ENCODE data around the gene SEC61A2. TPM values are rescaled to one million over a fixed set of nuclear protein-coding genes. Genes with fewer than 3 reads are reported as not detected.
A peak's percentile ranks its signal among the peaks of the same experiment; 100 is the strongest.

The SEC61A2 gene
- polyA plus RNA-seq (2012; rRNA removed), result 11.9 and 18.9 TPM in 2 replicates
- polyA plus RNA-seq (2012; cell fraction: cytosol; rRNA removed), result 10.4 and 11.7 TPM in 2 replicates
- polyA plus RNA-seq (2012; cell fraction: nucleus; rRNA removed), result 22.5 and 56.7 TPM in 2 replicates

GRCh38 chr10:12129222-12130111, at the start of gene SEC61A2:
TSS of gene SEC61A2 (plus strand) at chr10:12129677. CDS start at chr10:12129788, 111 bp downstream.
- peaks cover 46% of the 10 kb centered on the region for H3K79me2 ChIP-seq (ENCODE audit: insufficient read depth)
- H3K36me3 ChIP-seq (replicated peaks in 1 of 2; ENCODE audit: control insufficient read depth in 1 of 2, insufficient read depth in 2 of 2, low read length in 1 of 2), result peaks cover 7 to 8% of the 10 kb centered on the region in 2 experiments
- no peaks in the 10 kb centered on the region for H3K27me3 ChIP-seq (ENCODE audit: insufficient read depth)
- TF ChIP-seq CHD2 (IDR thresholded peaks at IDR 0.05; ENCODE audit: low read length, partially characterized antibody), result no peak
- TF ChIP-seq MXI1 (IDR thresholded peaks at IDR 0.05; ENCODE audit: low read depth, low read length), result peak; percentile 83
- no peak for TF ChIP-seq MEF2A (IDR thresholded peaks at IDR 0.05; ENCODE audit: borderline replicate concordance, low read depth)
- TF ChIP-seq SIN3A (IDR thresholded peaks at IDR 0.05; ENCODE audit: borderline replicate concordance, low read depth, low read length), result no peak
- no peak for TF ChIP-seq FOSL2 (IDR thresholded peaks at IDR 0.05; ENCODE audit: borderline replicate concordance, low read depth)
- TF ChIP-seq, protein P1, sequence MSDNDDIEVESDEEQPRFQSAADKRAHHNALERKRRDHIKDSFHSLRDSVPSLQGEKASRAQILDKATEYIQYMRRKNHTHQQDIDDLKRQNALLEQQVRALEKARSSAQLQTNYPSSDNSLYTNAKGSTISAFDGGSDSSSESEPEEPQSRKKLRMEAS (IDR thresholded peaks at IDR 0.05; ENCODE audit: low read depth), result no peak
- peak; percentile 58; the same call in 1 of the 2 replicates for TF ChIP-seq USF1 (IDR thresholded peaks at IDR 0.05; ENCODE audit: borderline replicate concordance, low read depth)
- TF ChIP-seq IRF3 (IDR thresholded peaks at IDR 0.05; ENCODE audit: low read depth, low read length), result no peak
- no peak for TF ChIP-seq ELF1 (IDR thresholded peaks at IDR 0.05)
- TF ChIP-seq, protein P2, sequence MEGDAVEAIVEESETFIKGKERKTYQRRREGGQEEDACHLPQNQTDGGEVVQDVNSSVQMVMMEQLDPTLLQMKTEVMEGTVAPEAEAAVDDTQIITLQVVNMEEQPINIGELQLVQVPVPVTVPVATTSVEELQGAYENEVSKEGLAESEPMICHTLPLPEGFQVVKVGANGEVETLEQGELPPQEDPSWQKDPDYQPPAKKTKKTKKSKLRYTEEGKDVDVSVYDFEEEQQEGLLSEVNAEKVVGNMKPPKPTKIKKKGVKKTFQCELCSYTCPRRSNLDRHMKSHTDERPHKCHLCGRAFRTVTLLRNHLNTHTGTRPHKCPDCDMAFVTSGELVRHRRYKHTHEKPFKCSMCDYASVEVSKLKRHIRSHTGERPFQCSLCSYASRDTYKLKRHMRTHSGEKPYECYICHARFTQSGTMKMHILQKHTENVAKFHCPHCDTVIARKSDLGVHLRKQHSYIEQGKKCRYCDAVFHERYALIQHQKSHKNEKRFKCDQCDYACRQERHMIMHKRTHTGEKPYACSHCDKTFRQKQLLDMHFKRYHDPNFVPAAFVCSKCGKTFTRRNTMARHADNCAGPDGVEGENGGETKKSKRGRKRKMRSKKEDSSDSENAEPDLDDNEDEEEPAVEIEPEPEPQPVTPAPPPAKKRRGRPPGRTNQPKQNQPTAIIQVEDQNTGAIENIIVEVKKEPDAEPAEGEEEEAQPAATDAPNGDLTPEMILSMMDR (IDR thresholded peaks at IDR 0.05), result no peak
- peak; percentile 81 for TF ChIP-seq NRF1 (IDR thresholded peaks at IDR 0.05; ENCODE audit: low read depth, low read length)
- peak; percentile 100 for DNase-seq
- peak within 1 kb of the TSS; percentile 84 to 85 for H3K27ac ChIP-seq (ENCODE audit: low read depth in 2 of 2, low read length in 1 of 2)
- no peaks in the 10 kb centered on the region; a peak in 1 of 4 replicates for H3K4me1 ChIP-seq (ENCODE audit: control insufficient read depth in 1 of 2, insufficient read depth in 2 of 2, low read depth in 1 of 2, low read length in 1 of 2)
- 1% methylated on average over 26 of the region's 108 CpGs for WGBS (ENCODE audit: low lambda C conversion rate)
- peak within 1 kb of the TSS; percentile 87 for H3K9ac ChIP-seq
- CTCF ChIA-PET, result interaction anchor here (0.7 to 1.6 kb wide), 15 partner anchors 10 to 143 kb away, joined by 3 to 17 read pairs (median 3); partner anchors contain the start of genes CDC123 and NUDT5
- POLR2A ChIA-PET, result interaction anchor here (0.7 kb wide), 1 partner anchor 10 kb away, joined by 4 read pairs; no protein-coding TSS in a partner anchor
- H4K20me1 ChIP-seq (ENCODE audit: insufficient read depth), result peaks cover 10% of the 10 kb centered on the region
- no peaks in the 10 kb centered on the region for H3K9me3 ChIP-seq
- H2AFZ ChIP-seq (ENCODE audit: low read depth), result peak within 1 kb of the TSS; percentile 88
- H3F3A ChIP-seq (replicated peaks; ENCODE audit: insufficient read depth), result peaks cover 18% of the 10 kb centered on the region
- peak within 1 kb of the TSS; percentile 94 for H3K4me2 ChIP-seq
- H3K9me2 ChIP-seq, result no peaks in the 10 kb centered on the region
- peak within 1 kb of the TSS; percentile 87 to 97 for H3K4me3 ChIP-seq (ENCODE audit: low read depth in 2 of 2, low read length in 1 of 2)
